Aorta (tissue), 5 donors: ENCODE data around the gene DLX6. TPM values are rescaled to one million over a fixed set of nuclear protein-coding genes. Genes with fewer than 3 reads are reported as not detected.

Experiments used
- ATAC-seq: fragments of 200-7000 bp; cut with Tn5 transposase; one replicate; pipeline ENCODE4 v1.9.1; 2022; ENCODE audit warnings: moderate library complexity; ENCODE audit not compliant: low FRiP score
- DNase-seq, 2 donors: peaks; one replicate each; pipeline ENCODE4 v3.0.0-alpha.2; 2020
- H3K27ac ChIP-seq, 2 donors: one replicate each; pipeline ENCODE4 v1.5.1; 2013; ENCODE audit warnings: low read length in 2 of 2, mild to moderate bottlenecking in 2 of 2, moderate library complexity in 2 of 2, control low read depth in 1 of 2, inconsistent platforms in 1 of 2, low read depth in 1 of 2
- H3K27me3 ChIP-seq, 2 donors: one replicate each; pipeline ENCODE4 v1.6.1; 2013; ENCODE audit warnings: control low read depth in 1 of 2, low read length in 1 of 2, mild to moderate bottlenecking in 1 of 2, moderate library complexity in 1 of 2; ENCODE audit not compliant: insufficient read depth in 2 of 2, control insufficient read depth in 1 of 2
- H3K36me3 ChIP-seq, 2 donors: one replicate each; pipeline ENCODE4 v1.6.1; 2013; ENCODE audit warnings: control low read depth in 1 of 2, low read length in 1 of 2, mild to moderate bottlenecking in 1 of 2; ENCODE audit not compliant: insufficient read depth in 2 of 2, control insufficient read depth in 1 of 2
- H3K4me1 ChIP-seq, 2 donors: one replicate each; pipeline ENCODE4 v1.6.1; 2013; ENCODE audit warnings: low read length in 2 of 2, control low read depth in 1 of 2, mild to moderate bottlenecking in 1 of 2, moderate library complexity in 1 of 2; ENCODE audit not compliant: insufficient read depth in 2 of 2, control insufficient read depth in 1 of 2
- H3K4me3 ChIP-seq, 2 donors: one replicate each; pipeline ENCODE4 v1.5.1; 2013; ENCODE audit warnings: low read length in 2 of 2, control low read depth in 1 of 2, mild to moderate bottlenecking in 1 of 2
- H3K9me3 ChIP-seq: one replicate; pipeline ENCODE4 v1.6.1; 2013; ENCODE audit warnings: mild to moderate bottlenecking, low read length; ENCODE audit not compliant: control insufficient read depth
- WGBS, 2 donors: extraction: QIAGEN DNeasy Blood & Tissue Kit; methylation state at CpG; one replicate each; pipeline ENCODE4 v1.1.7; 2013; 5-methylcytosine and 5-hydroxymethylcytosine counted together
- intact Hi-C, 2 donors: fragments of 100-400 bp; cut with DNase I; formaldehyde crosslinking; loops; one replicate each; pipeline versions ENCODE4 v1.14.2 to v1.15.0; 2022
- polyA plus RNA-seq, 2 donors: library from polyadenylated mRNA; stranded (reverse); fragments of 200-250 nt; gene quantifications; one replicate each; pipeline ENCODE4 v1.2.3, GENCODE V29; 2013
- total RNA-seq, 2 donors: library from RNA; stranded (reverse); fragmentation: NEBNext Ultra II Directional; extraction: Animal tissue kit (Norgen Biotek cat#: 25700); gene quantifications; one replicate each; pipeline ENCODE4 v1.2.1, GENCODE V29; 2021
- donor health status: healthy with polysubstance abuse.
- donor health status: Bipolar disorder and iron deficiency.
- donor health status: DM: no; HTN: no; CAD: no.
- donor health status: DM: no; HTN: no; CAD: no.
- donor health status: DM: yes; HTN: yes; CAD: no.

DLX6 gene
- total and polyA plus RNA-seq, 4 donors = 0.13 to 0.27 (median 0.19) TPM; not detected in 1

- Histone ChIP-seq H3K4me1 (no peaks in the 10 kb centered on the region), H3K27ac (no peak overlapping the region), H3K27me3 (no peaks in the 10 kb centered on the region), H3K36me3 (no peaks in the 10 kb centered on the region), H3K9me3 (peaks cover 2% of the 10 kb centered on the region), H3K4me3 (no peak overlapping the region)
- intact Hi-C loops = no loop called here
- no peak for DNase-seq
- WGBS, 2 donors = 7 to 11% methylated on average over 47 of the region's 47 CpGs
- no peak for ATAC-seq
Measured at GRCh38 chr7:96992192-96993005, 13.0 kb upstream of the DLX6 start.

- DNase-seq (no peak), ATAC-seq (no peak)
- no peaks in the 10 kb centered on the region for H3K36me3 ChIP-seq
- H3K4me3 ChIP-seq = no peak overlapping the region
- H3K9me3 ChIP-seq = peaks cover 2% of the 10 kb centered on the region
- WGBS, 2 donors = 7 to 20% methylated on average over 27 of the region's 27 CpGs
- intact Hi-C loops = no loop called here
- no peaks in the 10 kb centered on the region for H3K4me1 ChIP-seq
- no peaks in the 10 kb centered on the region for H3K27me3 ChIP-seq
- H3K27ac ChIP-seq = no peak overlapping the region
Measured at GRCh38 chr7:96993094-96993865, 12.1 kb upstream of the DLX6 start.

- H3K27me3 ChIP-seq = no peaks in the 10 kb centered on the region
- DNase-seq (no peak), ATAC-seq (no peak)
- H3K9me3 ChIP-seq = peaks cover 2% of the 10 kb centered on the region
- intact Hi-C loops = no loop called here
- no peaks in the 10 kb centered on the region for H3K36me3 ChIP-seq
- no peak overlapping the region for H3K4me3 ChIP-seq
- no peak overlapping the region for H3K27ac ChIP-seq
- no peaks in the 10 kb centered on the region for H3K4me1 ChIP-seq
- 24 to 57% methylated on average over 1 of the region's 1 CpG for WGBS, 2 donors
Measured at GRCh38 chr7:96993980-96994379, 11.4 kb upstream of the DLX6 start.

DNA sequence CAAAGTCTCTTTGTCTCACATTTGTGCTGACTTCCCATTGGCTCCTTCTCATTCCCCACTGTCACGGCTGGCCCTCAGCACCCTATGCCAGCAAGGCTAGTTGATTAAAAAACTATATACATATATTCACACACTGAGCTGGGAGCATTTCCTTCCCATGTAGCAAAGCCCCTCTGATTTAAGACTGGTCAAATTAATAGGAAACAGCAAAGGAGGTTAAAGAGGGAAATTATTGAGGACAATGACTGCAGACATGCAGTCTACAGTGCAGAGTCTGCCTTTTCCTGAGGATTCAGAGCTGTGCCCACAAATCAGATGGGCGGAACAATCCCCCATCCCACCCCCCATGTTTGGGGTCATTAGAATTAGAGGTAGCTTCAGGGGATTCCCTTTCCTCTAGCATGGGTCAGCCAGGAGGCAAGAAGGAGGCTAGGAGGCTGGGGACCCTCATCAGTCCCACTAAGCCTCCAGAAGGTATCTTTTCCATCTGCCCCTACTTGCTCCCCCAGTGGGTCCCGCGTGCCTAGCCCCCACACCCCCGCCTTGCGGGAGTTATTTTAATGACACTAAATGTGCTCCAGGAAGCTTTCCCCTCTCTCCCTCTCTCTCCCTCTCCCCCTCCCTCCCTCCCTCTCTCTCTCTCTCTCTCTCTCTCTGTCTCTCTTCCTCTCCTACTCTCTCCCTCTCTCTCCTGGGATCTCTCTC lies 9.8 kb upstream of the DLX6 start:
- H3K36me3 ChIP-seq = no peaks in the 10 kb centered on the region
- intact Hi-C loops = no loop called here
- no peak for ATAC-seq
- no peak for DNase-seq
- H3K4me1 ChIP-seq = no peaks in the 10 kb centered on the region
- no peak overlapping the region for H3K4me3 ChIP-seq
- no peaks in the 10 kb centered on the region for H3K27me3 ChIP-seq
- H3K9me3 ChIP-seq = peaks cover 2% of the 10 kb centered on the region
- 1 to 8% methylated on average over 6 of the region's 6 CpGs for WGBS, 2 donors
- no peak overlapping the region for H3K27ac ChIP-seq

- H3K4me3 ChIP-seq = no peak overlapping the region
- WGBS, 2 donors = 3 to 5% methylated on average over 32 of the region's 32 CpGs
- no peaks in the 10 kb centered on the region for H3K27me3 ChIP-seq
- no peak for ATAC-seq
- DNase-seq = no peak
- peaks cover 2% of the 10 kb centered on the region for H3K9me3 ChIP-seq
- no peaks in the 10 kb centered on the region for H3K36me3 ChIP-seq
- no peak overlapping the region for H3K27ac ChIP-seq
- intact Hi-C loops = no loop called here
- H3K4me1 ChIP-seq = no peaks in the 10 kb centered on the region
Measured at GRCh38 chr7:96996111-96996957, 9.0 kb upstream of the DLX6 start.

DNA sequence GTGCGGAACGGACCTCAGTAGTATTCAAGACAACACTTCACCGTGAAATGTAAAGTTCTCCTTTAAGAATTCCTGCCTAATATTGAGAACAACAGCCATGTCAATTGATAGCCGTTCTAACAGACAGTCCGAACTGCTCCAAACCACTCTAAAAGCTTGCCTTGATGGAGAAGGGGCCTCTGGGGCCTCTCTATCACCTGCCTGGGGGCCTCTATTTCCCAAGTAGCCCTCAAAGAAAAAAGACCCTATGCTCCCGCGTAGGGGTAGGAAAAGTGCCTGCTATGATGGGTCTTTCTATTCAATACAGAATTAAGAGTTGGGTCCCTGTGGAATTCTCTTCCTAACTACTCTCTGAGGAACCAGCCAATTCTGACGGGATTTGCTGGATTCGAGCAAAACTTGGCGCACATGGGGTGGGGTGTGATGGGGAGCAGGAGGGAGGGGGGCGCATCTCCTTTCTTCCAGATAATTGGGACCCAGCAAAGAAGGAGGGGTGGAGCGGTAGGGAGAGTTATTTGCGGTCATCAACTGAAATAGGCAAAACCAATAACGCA lies 8.3 kb upstream of the DLX6 start:
- Histone ChIP-seq H3K9me3 (peaks cover 2% of the 10 kb centered on the region), H3K4me1 (no peaks in the 10 kb centered on the region), H3K27ac (no peak overlapping the region), H3K4me3 (peak overlapping the region in 1 of 2 donors; percentile 9), H3K27me3 (no peaks in the 10 kb centered on the region), H3K36me3 (no peaks in the 10 kb centered on the region)
- DNase-seq = no peak
- no peak for ATAC-seq
- intact Hi-C loops = no loop called here
- 9 to 12% methylated on average over 13 to 14 of the region's 14 CpGs for WGBS, 2 donors

DNA sequence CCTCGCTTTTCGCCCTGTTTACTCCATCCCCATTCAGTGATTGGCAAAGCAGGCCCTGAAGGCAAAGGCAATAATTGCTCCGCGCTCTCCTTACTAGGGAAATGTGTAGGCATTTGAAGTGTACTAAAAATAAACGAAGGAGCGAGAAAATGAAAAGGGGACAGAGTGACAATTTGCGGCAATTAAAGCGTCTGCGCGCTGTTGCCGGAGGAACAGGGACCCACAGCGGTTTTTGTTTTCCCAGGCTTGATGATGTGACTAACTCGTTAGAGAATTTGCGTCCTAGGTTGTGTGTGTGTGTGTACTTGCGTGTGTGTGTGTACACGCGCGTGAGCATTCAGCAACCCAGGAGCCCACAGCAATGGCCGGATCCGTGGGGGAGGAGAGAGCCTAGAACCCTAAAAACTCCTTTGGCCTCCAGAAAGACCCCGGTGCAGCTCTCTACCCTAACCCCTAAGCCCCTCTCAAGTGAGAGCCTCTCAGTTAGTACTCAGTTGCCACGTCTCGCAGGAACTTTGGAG lies 7.8 kb upstream of the DLX6 start:
- Histone ChIP-seq H3K36me3 (no peaks in the 10 kb centered on the region), H3K9me3 (peaks cover 4% of the 10 kb centered on the region), H3K27ac (no peak overlapping the region), H3K4me1 (no peaks in the 10 kb centered on the region), H3K27me3 (no peaks in the 10 kb centered on the region), H3K4me3 (peak overlapping the region in 1 of 2 donors; percentile 9)
- no peak for ATAC-seq
- no peak for DNase-seq
- WGBS, 2 donors = 10 to 12% methylated on average over 23 of the region's 23 CpGs
- intact Hi-C loops = no loop called here

DNA sequence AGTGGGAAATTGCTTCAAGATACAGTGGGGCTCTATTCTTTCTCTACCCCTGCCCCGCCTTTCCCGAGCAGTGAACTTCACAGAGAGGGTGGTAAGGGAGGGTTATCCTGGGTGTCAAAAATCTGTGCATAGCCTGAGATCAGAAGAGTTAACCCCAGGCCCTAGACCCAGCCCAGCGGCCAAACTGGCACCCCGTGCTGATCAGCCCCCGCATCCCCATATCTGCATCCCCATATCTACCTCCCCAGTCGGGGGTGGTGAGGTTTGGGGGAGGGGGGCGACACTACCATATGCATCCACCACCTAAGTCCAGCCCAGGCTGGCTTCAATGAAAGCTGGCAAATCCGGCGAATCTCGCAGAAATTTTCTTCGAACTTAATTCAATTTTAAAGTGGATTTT lies 7.0 kb upstream of the DLX6 start:
- Histone ChIP-seq H3K36me3 (no peaks in the 10 kb centered on the region), H3K27me3 (peaks cover 0 to 2% of the 10 kb centered on the region in 2 donors), H3K4me3 (no peak overlapping the region), H3K9me3 (peaks cover 2% of the 10 kb centered on the region), H3K27ac (no peak overlapping the region), H3K4me1 (no peaks in the 10 kb centered on the region)
- intact Hi-C loops = no loop called here
- WGBS, 2 donors = 4 to 11% methylated on average over 11 of the region's 11 CpGs
- ATAC-seq (no peak), DNase-seq (no peak)
